ENCODE data around the gene EGR1. TPM values are rescaled to one million over a fixed set of nuclear protein-coding genes. Genes with fewer than 3 reads are reported as not detected.

EGR1 gene
- total RNA-seq, 1 experiment from 2014 or later = 173 TPM

DNA sequence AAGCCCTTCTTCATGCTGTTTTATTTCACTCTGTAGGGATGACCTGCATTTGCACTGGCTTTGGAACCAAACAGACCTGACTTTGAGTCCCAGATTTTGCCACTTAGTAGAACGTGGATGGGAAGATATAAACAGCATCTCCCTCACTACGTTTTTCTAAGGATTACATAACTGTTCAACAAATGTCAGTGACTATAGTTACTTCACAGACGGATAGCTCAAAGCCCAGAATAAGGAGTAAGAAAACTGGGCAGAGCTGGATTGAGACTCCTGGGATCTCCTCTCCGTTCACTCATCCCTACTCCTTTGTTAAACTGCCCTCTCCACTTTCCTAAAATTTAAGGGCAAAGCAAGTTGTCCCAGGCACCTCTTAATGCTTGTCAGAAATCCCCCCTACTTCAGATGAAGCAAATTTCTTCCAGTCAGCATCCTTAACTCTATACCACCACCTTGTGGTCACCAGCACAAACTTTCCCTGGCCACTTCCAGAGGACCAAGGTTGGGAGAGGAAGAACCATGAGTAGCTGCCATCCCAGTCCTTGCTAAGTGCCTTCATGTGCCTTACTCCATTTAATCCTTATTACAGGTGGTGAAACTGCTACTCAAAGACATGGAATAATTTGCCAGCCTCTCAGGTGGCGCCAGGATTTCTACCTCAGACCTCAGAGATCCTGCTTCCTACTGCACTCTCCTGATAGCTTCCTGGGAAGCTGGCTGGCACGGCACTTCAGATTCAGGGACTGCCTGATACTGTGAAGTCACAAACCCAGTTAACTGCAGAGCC, 38.4 kb downstream of the EGR1 start:
- ATAC-seq = peak; percentile 82
- TF ChIP-seq SP1 (IDR thresholded peaks at IDR 0.05; ENCODE audit: low read depth) (no peak), RAD21 (IDR thresholded peaks at IDR 0.05; ENCODE audit: low read depth) (peak; percentile 89), SRF (IDR thresholded peaks at IDR 0.05; ENCODE audit: low read depth) (peak; percentile 42; the same call in 1 of the 2 replicates), POLR2A (IDR thresholded peaks at IDR 0.05; ENCODE audit: borderline replicate concordance, extremely low read depth, insufficient read depth, insufficient read length) (no peak), ZNF274 (IDR thresholded peaks at IDR 0.05; ENCODE audit: low read depth, low read length) (no peak), POLR2AphosphoS5 (IDR thresholded peaks at IDR 0.05; ENCODE audit: low read depth, low read length) (peak; percentile 43; the same call in 1 of the 2 replicates)
- TF ChIP-seq, protein P1, sequence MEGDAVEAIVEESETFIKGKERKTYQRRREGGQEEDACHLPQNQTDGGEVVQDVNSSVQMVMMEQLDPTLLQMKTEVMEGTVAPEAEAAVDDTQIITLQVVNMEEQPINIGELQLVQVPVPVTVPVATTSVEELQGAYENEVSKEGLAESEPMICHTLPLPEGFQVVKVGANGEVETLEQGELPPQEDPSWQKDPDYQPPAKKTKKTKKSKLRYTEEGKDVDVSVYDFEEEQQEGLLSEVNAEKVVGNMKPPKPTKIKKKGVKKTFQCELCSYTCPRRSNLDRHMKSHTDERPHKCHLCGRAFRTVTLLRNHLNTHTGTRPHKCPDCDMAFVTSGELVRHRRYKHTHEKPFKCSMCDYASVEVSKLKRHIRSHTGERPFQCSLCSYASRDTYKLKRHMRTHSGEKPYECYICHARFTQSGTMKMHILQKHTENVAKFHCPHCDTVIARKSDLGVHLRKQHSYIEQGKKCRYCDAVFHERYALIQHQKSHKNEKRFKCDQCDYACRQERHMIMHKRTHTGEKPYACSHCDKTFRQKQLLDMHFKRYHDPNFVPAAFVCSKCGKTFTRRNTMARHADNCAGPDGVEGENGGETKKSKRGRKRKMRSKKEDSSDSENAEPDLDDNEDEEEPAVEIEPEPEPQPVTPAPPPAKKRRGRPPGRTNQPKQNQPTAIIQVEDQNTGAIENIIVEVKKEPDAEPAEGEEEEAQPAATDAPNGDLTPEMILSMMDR (IDR thresholded peaks at IDR 0.05 in 2 of 3, conservative IDR thresholded peaks at IDR 0.05 in 1 of 3; ENCODE audit: borderline replicate concordance in 1 of 3, insufficient read depth in 1 of 3, low read depth in 2 of 3, low read length in 2 of 3) = peak; percentile 72 to 78 (median 76)
- Histone ChIP-seq H3K9ac (ENCODE audit: low read length) (no peak overlapping the region), H4K20me1 (ENCODE audit: insufficient read depth) (no peaks in the 10 kb centered on the region), H3K9me3 (ENCODE audit: control insufficient read depth in 1 of 2, insufficient read depth in 1 of 2, low read depth in 1 of 2, low read length in 2 of 2) (no peaks in the 10 kb centered on the region), H3K27me3 (ENCODE audit: insufficient read depth, low read length) (no peaks in the 10 kb centered on the region), H3K36me3 (ENCODE audit: control insufficient read depth in 1 of 2, insufficient read depth in 2 of 2, low read length in 2 of 2) (peaks cover 11 to 14% of the 10 kb centered on the region in 2 experiments; a peak in 3 of 4 replicates), H2AFZ (ENCODE audit: low read depth, low read length, poor library complexity, severe bottlenecking) (no peak overlapping the region), H3K9me2 (ENCODE audit: insufficient read depth) (no peaks in the 10 kb centered on the region), H3K4me1 (ENCODE audit: control insufficient read depth in 1 of 2, insufficient read depth in 2 of 2, low read length in 2 of 2) (no peaks in the 10 kb centered on the region), H3K4me3 (replicated peaks in 1 of 2; ENCODE audit: low read depth in 1 of 2, low read length in 2 of 2) (no peak overlapping the region), H3K4me2 (ENCODE audit: low read length) (no peak overlapping the region), H3K27ac (ENCODE audit: low read depth, low read length) (no peak overlapping the region), H3K79me2 (ENCODE audit: insufficient read depth, low read length) (no peaks in the 10 kb centered on the region; the same call in 1 of the 2 replicates)
- POLR2A ChIA-PET = interaction anchor here (1.3 to 3.0 kb wide), 5 partner anchors 34 to 166 kb away, joined by 3 to 16 read pairs (median 4); partner anchors contain the start of genes EGR1, ETF1 and FAM53C
- DNase-seq (ENCODE audit: low read depth, low spot score) = peak; percentile 34
- BruUV-seq (replicated peaks) = no TSS peak
- intact Hi-C loops (cut with micrococcal nuclease) = loop anchor here (1.0 to 5.0 kb wide), 2 partner anchors 53 to 321 kb away; no protein-coding TSS in a partner anchor
- CTCF ChIA-PET = interaction anchor here (0.6 to 3.6 kb wide), 24 partner anchors 9 to 875 kb away, joined by 3 to 51 read pairs (median 4); partner anchors contain the start of genes EGR1 and KIF20A
- RAD21 ChIA-PET (ENCODE audit: low non-redundant PET in 1 of 2, low total read pairs in 2 of 2, uncharacterized antibody in 2 of 2, unreplicated experiment in 2 of 2) = interaction anchor here (1.2 to 1.9 kb wide), 2 partner anchors 53 kb away, joined by 4 to 7 read pairs; no protein-coding TSS in a partner anchor
